ENCODE results near the gene ZFPL1. TPM values are rescaled to one million over a fixed set of nuclear protein-coding genes. Genes with fewer than 3 reads are reported as not detected.

The ZFPL1 gene
- total RNA-seq, 1 donor from 2014 or later, result 29.0 TPM

DNA sequence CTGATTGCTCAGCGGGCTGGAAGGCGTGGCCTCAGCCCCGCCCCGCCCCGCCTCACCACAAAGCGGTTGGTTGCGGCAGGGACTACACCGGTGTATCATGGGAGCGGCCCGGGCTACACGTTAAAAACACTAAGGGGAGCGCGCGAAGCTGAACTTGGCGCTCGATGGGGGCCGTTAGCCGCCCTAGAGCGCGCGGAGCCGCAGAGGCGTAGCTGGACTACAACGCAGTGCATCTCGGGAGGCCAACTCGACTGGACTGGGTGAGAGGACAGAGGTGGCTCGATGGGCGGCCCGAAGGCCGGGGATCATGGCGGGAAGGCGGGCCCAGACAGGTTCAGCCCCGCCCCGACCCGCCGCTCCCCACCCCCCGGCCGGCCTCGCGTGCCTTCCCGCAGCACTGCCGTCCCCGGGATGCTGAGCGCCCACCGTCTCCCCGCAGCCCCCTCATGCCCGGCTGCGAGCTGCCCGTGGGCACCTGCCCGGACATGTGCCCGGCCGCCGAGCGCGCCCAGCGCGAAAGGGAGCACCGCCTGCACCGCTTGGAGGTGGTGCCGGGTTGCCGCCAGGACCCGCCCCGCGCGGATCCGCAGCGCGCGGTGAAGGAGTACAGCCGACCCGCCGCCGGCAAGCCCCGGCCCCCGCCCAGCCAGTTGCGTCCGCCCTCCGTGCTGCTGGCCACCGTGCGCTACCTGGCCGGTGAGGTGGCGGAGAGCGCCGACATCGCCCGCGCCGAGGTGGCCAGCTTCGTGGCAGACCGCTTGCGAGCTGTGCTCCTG lies 43.0 kb upstream of the ZFPL1 start, which contains the start of gene SAC3D1:
SAC3D1 (plus strand) TSS at position 364 of the 776 bp plus-strand sequence; CDS start at position 447, 83 bp downstream.
- Histone ChIP-seq H3K36me3 (peaks cover 52% of the 10 kb centered on the region), H3K27me3 (ENCODE audit: low read depth) (no peaks in the 10 kb centered on the region), H3K4me1 (peaks cover 35% of the 10 kb centered on the region), H3K9me3 (no peaks in the 10 kb centered on the region), H3K27ac (peak within 1 kb of the TSS; percentile 91), H3K4me3 (peak within 1 kb of the TSS; percentile 93)
- DNase-seq (peak; percentile 94), ATAC-seq (peak; percentile 96 to 97)
- intact Hi-C loops (cut with DNase I), result no loop called here
- TF ChIP-seq, protein P1, sequence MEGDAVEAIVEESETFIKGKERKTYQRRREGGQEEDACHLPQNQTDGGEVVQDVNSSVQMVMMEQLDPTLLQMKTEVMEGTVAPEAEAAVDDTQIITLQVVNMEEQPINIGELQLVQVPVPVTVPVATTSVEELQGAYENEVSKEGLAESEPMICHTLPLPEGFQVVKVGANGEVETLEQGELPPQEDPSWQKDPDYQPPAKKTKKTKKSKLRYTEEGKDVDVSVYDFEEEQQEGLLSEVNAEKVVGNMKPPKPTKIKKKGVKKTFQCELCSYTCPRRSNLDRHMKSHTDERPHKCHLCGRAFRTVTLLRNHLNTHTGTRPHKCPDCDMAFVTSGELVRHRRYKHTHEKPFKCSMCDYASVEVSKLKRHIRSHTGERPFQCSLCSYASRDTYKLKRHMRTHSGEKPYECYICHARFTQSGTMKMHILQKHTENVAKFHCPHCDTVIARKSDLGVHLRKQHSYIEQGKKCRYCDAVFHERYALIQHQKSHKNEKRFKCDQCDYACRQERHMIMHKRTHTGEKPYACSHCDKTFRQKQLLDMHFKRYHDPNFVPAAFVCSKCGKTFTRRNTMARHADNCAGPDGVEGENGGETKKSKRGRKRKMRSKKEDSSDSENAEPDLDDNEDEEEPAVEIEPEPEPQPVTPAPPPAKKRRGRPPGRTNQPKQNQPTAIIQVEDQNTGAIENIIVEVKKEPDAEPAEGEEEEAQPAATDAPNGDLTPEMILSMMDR (IDR thresholded peaks at IDR 0.05), result no peak

DNA sequence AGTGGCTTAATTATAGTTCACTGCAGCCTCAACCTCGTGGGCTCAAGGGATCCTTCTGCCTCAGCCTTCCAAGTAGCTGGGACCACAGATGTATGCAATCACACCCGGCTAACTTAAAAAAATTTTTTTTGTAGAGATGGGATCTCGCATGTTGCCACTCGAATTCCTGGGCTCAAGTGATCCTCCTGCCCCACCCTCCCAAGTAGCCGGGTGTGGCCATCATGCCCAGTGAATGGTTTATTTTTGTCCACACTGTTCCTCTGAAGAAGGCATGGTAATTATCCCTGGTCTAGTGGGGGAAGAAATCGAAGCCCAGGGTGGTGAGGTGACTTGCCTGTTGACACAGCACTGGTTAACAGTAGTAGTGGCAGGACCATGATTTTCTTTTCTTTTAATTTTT lies 41.1 kb upstream of the ZFPL1 start:
- ATAC-seq (no peak), DNase-seq (no peak)
- Histone ChIP-seq H3K27me3 (ENCODE audit: low read depth) (no peaks in the 10 kb centered on the region), H3K36me3 (peaks cover 38% of the 10 kb centered on the region), H3K27ac (no peak overlapping the region), H3K9me3 (no peaks in the 10 kb centered on the region), H3K4me1 (peaks cover 48% of the 10 kb centered on the region), H3K4me3 (no peak overlapping the region)
- intact Hi-C loops (cut with DNase I), result no loop called here
- TF ChIP-seq, protein P1 (IDR thresholded peaks at IDR 0.05), result no peak

DNA sequence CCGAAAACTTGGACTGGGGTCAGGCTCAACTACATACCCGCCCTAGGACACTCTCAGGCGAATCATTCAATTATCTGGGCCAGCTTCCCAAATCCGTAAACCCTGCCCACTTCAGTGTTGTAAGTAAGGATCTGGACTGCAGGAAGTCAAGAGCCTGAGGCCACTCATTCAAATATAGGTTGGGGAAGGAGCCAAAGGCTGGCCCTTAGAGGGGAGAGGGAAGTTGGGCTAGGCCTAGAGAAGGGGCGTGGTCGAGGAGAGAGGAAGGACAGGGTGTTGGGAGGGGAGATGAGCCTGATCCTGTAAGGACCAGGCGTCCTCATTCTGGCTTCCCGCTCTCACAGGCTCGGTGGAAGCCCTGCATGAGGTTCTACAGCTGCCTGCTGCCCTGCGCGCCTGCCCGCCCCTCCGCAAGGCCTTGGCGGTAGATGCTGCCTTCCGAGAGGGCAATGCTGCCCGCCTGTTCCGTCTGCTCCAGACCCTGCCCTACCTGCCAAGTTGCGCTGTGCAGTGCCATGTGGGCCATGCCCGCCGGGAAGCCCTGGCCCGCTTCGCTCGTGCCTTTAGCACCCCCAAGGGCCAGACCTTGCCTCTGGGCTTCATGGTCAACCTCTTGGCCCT lies 40.0 kb upstream of the ZFPL1 start:
- Histone ChIP-seq H3K27me3 (ENCODE audit: low read depth) (no peaks in the 10 kb centered on the region), H3K36me3 (peaks cover 29% of the 10 kb centered on the region), H3K4me1 (peaks cover 53% of the 10 kb centered on the region), H3K27ac (no peak overlapping the region), H3K9me3 (no peaks in the 10 kb centered on the region), H3K4me3 (no peak overlapping the region)
- TF ChIP-seq, protein P1 (IDR thresholded peaks at IDR 0.05), result no peak
- intact Hi-C loops (cut with DNase I), result no loop called here
- DNase-seq, result peak; percentile 81
- ATAC-seq, result peak; percentile 26 to 62

DNA sequence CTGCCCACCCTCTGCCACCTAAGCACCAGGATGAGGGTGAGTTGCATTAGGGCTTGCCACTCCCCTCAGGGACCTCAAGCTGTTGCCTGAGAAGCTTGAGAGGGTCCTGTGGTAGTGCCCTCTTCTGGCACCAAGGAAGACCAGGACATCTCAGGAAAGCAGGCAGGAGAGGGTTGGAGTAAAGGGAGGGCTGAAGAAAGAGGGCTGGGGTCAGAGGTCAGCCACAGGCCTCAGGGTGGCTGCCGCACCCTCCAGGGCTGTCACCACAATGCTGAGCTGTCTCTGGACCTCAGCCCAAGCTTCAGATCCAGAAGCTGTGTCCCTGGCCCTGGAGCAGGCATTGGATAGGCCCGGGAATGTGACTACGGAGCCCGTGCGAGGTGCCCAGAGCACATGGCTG lies 39.0 kb upstream of the ZFPL1 start:
- Histone ChIP-seq H3K4me1 (peaks cover 52% of the 10 kb centered on the region), H3K9me3 (no peaks in the 10 kb centered on the region), H3K4me3 (no peak overlapping the region), H3K36me3 (peaks cover 24% of the 10 kb centered on the region), H3K27ac (no peak overlapping the region), H3K27me3 (ENCODE audit: low read depth) (no peaks in the 10 kb centered on the region)
- intact Hi-C loops (cut with DNase I), result no loop called here
- ATAC-seq (no peak), DNase-seq (no peak)
- TF ChIP-seq, protein P1 (IDR thresholded peaks at IDR 0.05), result no peak

DNA sequence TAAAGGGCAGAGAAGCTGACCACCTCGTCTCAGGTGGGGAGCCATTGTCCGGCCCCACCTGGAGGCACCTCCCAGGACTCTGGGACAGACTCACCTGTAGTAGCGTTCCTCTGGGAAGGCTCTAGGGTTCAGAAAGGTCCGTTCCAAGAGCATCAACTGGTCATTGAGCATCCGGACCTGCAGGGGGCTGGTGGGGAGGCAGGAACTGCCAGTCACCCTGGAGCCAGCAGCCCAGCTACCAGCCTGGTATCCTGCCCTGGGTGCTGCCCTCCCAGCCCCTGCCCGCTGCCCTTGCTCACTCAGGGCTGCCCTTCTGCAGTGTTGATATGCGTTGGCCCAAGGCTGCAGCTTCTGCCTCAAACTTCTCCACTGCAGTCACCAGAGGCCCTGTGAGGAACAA lies 38.3 kb upstream of the ZFPL1 start:
- ATAC-seq (no peak), DNase-seq (no peak)
- H3K27ac ChIP-seq, result no peak overlapping the region
- no peaks in the 10 kb centered on the region for H3K9me3 ChIP-seq
- H3K27me3 ChIP-seq (ENCODE audit: low read depth), result no peaks in the 10 kb centered on the region
- TF ChIP-seq, protein P1 (IDR thresholded peaks at IDR 0.05), result no peak
- H3K4me1 ChIP-seq, result peaks cover 46% of the 10 kb centered on the region
- H3K4me3 ChIP-seq, result no peak overlapping the region
- intact Hi-C loops (cut with DNase I), result no loop called here
- peaks cover 24% of the 10 kb centered on the region for H3K36me3 ChIP-seq
